GM12878 (cell line): Measurements from ENCODE around the gene NSUN7. TPM values are rescaled to one million over a fixed set of nuclear protein-coding genes. Genes with fewer than 3 reads are reported as not detected.

Experiments
- ASH2L ChIP-seq: fragments of 300-600, 200-600 bp; sonication (generic); IDR thresholded peaks from 2 replicates; pipeline ENCODE4 v1.6.1; 2017; ENCODE audit warnings: low read depth, mild to moderate bottlenecking, borderline replicate concordance
- BCLAF1 ChIP-seq: fragments of 450-650 bp; IDR thresholded peaks from 2 replicates; pipeline ENCODE4 v1.6.1; 2017; ENCODE audit warnings: antibody characterized with exemption, mild to moderate bottlenecking, moderate library complexity
- CBX3 ChIP-seq: fragments of 200-600 bp; sonication (generic); IDR thresholded peaks from 2 replicates; pipeline ENCODE4 v1.6.1; 2016; ENCODE audit warnings: low read depth, borderline replicate concordance
- EP300 ChIP-seq, 2 experiments: fragments of 150-350 bp in 1 of 2; IDR thresholded peaks; 2 replicates each; pipeline ENCODE4 v1.6.1; 2011 to 2012; ENCODE audit warnings: low read depth in 2 of 2, low read length in 2 of 2, borderline replicate concordance in 1 of 2, improper control_type of control experiment in 1 of 2, inconsistent platforms in 1 of 2; ENCODE audit not compliant: control insufficient read depth in 1 of 2
- ESRRA ChIP-seq: IDR thresholded peaks from 2 replicates; pipeline ENCODE4 v1.6.1; 2012; ENCODE audit warnings: mild to moderate bottlenecking, low read length, improper control_type of control experiment
- FOS ChIP-seq: IDR thresholded peaks from 3 replicates; pipeline ENCODE4 v1.6.1; 2011; ENCODE audit warnings: borderline replicate concordance; ENCODE audit not compliant: insufficient read length; ENCODE audit errors: extremely low read depth
- IKZF1 ChIP-seq: fragments of 450-650 bp; conservative IDR thresholded peaks from 2 replicates; pipeline ENCODE4 v1.6.1; 2017; ENCODE audit warnings: antibody characterized with exemption, mild to moderate bottlenecking
- IKZF2 ChIP-seq, 2 experiments: fragments of 450-650 bp; IDR thresholded peaks; 2 replicates each; pipeline ENCODE4 v1.6.1; 2017; ENCODE audit warnings: mild to moderate bottlenecking in 2 of 2, moderate library complexity in 2 of 2
- NFXL1 ChIP-seq: fragments of 450-650 bp; IDR thresholded peaks from 2 replicates; pipeline ENCODE4 v1.6.1; 2017; ENCODE audit warnings: antibody characterized with exemption, mild to moderate bottlenecking, borderline replicate concordance
- NFYA ChIP-seq: IDR thresholded peaks from 2 replicates; pipeline ENCODE4 v1.6.1; 2011; ENCODE audit warnings: low read depth, mild to moderate bottlenecking, low read length, improper control_type of control experiment, borderline replicate concordance
- NRF1 ChIP-seq: conservative IDR thresholded peaks from 2 replicates; pipeline ENCODE4 v1.6.1; 2011; ENCODE audit warnings: mild to moderate bottlenecking, low read depth, low read length, improper control_type of control experiment
- PKNOX1 ChIP-seq: fragments of 450-650 bp; IDR thresholded peaks from 2 replicates; pipeline ENCODE4 v1.6.1; 2016; ENCODE audit warnings: mild to moderate bottlenecking
- POU2F2 ChIP-seq: IDR thresholded peaks from 3 replicates; pipeline ENCODE4 v1.6.1; 2011; ENCODE audit warnings: low read depth, mild to moderate bottlenecking, low read length, borderline replicate concordance
- RB1 ChIP-seq: fragments of 450-650 bp; formaldehyde crosslinking; IDR thresholded peaks from 2 replicates; pipeline ENCODE4 v1.6.1; 2017; ENCODE audit warnings: mild to moderate bottlenecking, borderline replicate concordance
- SP1 ChIP-seq: IDR thresholded peaks from one replicate; pipeline ENCODE4 v1.6.1; 2011; ENCODE audit warnings: low read depth, low read length
- TCF12 ChIP-seq: IDR thresholded peaks from 2 replicates; pipeline ENCODE4 v1.6.1; 2011; ENCODE audit warnings: low read depth, mild to moderate bottlenecking, low read length
- polyA plus RNA-seq, 11 experiments: library from polyadenylated mRNA; depleted of rRNA in 4 of 11; unstranded in 6 of 11; stranded (reverse) in 5 of 11; fragments of >200 nt; fragmentation: Nextera tagmentation in 4 of 11; fragmentation: Illumina TruSeq in 1 of 11; extraction: Ambion mirVana in 4 of 11; extraction: Trizol in 1 of 11; gene quantifications; 1 replicate in 1 of 11; 2 replicates in 10 of 11; pipeline versions ENCODE4 v1.2.1 to v1.2.3, GENCODE V29; 2011 to 2016; ENCODE audit warnings: inconsistent platforms in 2 of 11, missing spikeins in 2 of 11, low read depth in 1 of 11
- total RNA-seq, 4 experiments: library from RNA; depleted of rRNA in 3 of 4; stranded (reverse); fragments of >200 nt in 3 of 4; fragmentation: Illumina TruSeq in 1 of 4; extraction: Trizol in 1 of 4; gene quantifications; 2 replicates each; pipeline versions ENCODE4 v1.2.1 to v1.2.3, GENCODE V29; 2013 to 2021
- TF ChIP-seq, protein P1 (sequence below): IDR thresholded peaks from 2 replicates; pipeline ENCODE4 v1.6.1; 2012; ENCODE audit warnings: improper control_type of control experiment, low read depth, low read length; ENCODE audit not compliant: insufficient replicate concordance
- TF ChIP-seq, protein P2 (sequence below): fragments of 450-650 bp; formaldehyde crosslinking; IDR thresholded peaks from 2 replicates; pipeline ENCODE4 v1.4.0; 2022; ENCODE audit warnings: mild to moderate bottlenecking, moderate library complexity

NSUN7 gene
- total and polyA plus RNA-seq, 10 of the 15 experiments (the other 5 are each of a cell fraction or from before 2014, with no cell fraction given): 0.02 to 0.21 (median 0.15) TPM; not detected in 3

DNA sequence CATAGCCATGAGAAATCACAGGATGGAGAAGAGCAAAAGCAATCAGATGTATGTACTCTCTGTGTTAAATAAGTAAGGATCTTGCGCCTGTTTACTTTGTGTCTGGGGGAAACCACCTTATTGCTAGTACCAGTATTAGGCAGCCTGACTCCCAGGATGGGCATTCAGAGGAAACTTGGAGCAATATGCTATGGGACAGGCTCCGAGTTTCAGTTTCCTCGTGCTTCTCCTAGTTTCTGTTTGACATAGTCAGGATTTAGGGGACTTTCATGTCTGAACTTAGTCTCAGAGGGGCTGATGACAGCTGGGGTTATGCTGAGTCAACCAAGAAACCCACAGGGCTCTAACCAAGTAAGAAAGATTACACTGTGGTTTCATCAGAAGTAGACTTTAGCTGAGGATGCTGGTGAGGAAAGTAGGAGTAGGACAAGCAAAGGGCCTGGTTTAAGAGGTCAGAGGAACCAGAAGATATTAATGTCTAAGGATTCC lies 13.5 kb downstream of the NSUN7 start (continued):
- TF ChIP-seq, protein P1, sequence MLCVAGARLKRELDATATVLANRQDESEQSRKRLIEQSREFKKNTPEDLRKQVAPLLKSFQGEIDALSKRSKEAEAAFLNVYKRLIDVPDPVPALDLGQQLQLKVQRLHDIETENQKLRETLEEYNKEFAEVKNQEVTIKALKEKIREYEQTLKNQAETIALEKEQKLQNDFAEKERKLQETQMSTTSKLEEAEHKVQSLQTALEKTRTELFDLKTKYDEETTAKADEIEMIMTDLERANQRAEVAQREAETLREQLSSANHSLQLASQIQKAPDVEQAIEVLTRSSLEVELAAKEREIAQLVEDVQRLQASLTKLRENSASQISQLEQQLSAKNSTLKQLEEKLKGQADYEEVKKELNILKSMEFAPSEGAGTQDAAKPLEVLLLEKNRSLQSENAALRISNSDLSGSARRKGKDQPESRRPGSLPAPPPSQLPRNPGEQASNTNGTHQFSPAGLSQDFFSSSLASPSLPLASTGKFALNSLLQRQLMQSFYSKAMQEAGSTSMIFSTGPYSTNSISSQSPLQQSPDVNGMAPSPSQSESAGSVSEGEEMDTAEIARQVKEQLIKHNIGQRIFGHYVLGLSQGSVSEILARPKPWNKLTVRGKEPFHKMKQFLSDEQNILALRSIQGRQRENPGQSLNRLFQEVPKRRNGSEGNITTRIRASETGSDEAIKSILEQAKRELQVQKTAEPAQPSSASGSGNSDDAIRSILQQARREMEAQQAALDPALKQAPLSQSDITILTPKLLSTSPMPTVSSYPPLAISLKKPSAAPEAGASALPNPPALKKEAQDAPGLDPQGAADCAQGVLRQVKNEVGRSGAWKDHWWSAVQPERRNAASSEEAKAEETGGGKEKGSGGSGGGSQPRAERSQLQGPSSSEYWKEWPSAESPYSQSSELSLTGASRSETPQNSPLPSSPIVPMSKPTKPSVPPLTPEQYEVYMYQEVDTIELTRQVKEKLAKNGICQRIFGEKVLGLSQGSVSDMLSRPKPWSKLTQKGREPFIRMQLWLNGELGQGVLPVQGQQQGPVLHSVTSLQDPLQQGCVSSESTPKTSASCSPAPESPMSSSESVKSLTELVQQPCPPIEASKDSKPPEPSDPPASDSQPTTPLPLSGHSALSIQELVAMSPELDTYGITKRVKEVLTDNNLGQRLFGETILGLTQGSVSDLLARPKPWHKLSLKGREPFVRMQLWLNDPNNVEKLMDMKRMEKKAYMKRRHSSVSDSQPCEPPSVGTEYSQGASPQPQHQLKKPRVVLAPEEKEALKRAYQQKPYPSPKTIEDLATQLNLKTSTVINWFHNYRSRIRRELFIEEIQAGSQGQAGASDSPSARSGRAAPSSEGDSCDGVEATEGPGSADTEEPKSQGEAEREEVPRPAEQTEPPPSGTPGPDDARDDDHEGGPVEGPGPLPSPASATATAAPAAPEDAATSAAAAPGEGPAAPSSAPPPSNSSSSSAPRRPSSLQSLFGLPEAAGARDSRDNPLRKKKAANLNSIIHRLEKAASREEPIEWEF: no peak
- TF ChIP-seq NRF1 (no peak), TCF12 (peak; percentile 93), CBX3 (no peak), POU2F2 (no peak), PKNOX1 (peak; percentile 36; the same call in 1 of the 2 replicates), ASH2L (no peak), IKZF1 (peak; percentile 96), IKZF2 (IDR thresholded peaks at IDR 0.05) (peak; percentile 99), NFYA (no peak), ESRRA (no peak), SP1 (no peak), BCLAF1 (no peak), EP300 (IDR thresholded peaks at IDR 0.05; ENCODE audit: borderline replicate concordance in 1 of 2, control insufficient read depth in 1 of 2, low read depth in 2 of 2, low read length in 2 of 2) (peak in 1 of 2 experiments; percentile 82; a peak in 3 of 4 replicates), RB1 (no peak), NFXL1 (no peak), FOS (no peak)
- TF ChIP-seq, protein P2, sequence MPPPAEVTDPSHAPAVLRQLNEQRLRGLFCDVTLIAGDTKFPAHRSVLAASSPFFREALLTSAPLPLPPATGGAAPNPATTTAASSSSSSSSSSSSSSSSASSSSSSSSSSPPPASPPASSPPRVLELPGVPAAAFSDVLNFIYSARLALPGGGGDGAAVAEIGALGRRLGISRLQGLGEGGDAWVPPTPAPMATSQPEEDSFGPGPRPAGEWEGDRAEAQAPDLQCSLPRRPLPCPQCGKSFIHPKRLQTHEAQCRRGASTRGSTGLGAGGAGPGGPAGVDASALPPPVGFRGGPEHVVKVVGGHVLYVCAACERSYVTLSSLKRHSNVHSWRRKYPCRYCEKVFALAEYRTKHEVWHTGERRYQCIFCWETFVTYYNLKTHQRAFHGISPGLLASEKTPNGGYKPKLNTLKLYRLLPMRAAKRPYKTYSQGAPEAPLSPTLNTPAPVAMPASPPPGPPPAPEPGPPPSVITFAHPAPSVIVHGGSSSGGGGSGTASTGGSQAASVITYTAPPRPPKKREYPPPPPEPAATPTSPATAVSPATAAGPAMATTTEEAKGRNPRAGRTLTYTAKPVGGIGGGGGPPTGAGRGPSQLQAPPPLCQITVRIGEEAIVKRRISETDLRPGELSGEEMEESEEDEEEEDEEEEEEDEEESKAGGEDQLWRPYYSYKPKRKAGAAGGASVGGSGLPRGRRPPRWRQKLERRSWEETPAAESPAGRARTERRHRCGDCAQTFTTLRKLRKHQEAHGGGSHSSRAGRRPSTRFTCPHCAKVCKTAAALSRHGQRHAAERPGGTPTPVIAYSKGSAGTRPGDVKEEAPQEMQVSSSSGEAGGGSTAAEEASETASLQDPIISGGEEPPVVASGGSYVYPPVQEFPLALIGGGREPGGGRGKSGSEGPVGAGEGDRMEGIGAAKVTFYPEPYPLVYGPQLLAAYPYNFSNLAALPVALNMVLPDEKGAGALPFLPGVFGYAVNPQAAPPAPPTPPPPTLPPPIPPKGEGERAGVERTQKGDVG (CRISPR knock-in tag): no peak
